OCI-LY7 (cell line): ENCODE measurements around the gene PARD3B. TPM values are rescaled to one million over a fixed set of nuclear protein-coding genes. Genes with fewer than 3 reads are reported as not detected.

Experiments
- BruUV-seq: library from RNA; stranded (reverse); fragments of 400-500 nt; replicated peaks from 2 replicates; lab custom pipeline; 2021; lab: Mats Ljungman, UMichigan
- CTCF ChIA-PET: fragments of 300-600 bp; sonication (Branson Sonifier 250); formaldehyde crosslinking; loops from one replicate; lab custom pipeline; 2022; ENCODE audit warnings: antibody characterized with exemption; ENCODE audit not compliant: unreplicated experiment; lab: Charles Lee
- POLR2A ChIA-PET: fragments of 300-600 bp; sonication (Branson Sonifier 250); formaldehyde crosslinking; loops from one replicate; lab custom pipeline; 2022; ENCODE audit warnings: antibody characterized with exemption; lab: Charles Lee
- DNase-seq: peaks from one replicate; pipeline ENCODE4 v3.0.0-alpha.2; 2015; ENCODE audit warnings: low spot score
- H2AFZ ChIP-seq: fragments of 200-600 bp; sonication (generic), shearing (Covaris generic); 2 replicates; pipeline ENCODE4 v1.6.1; 2014; ENCODE audit warnings: mild to moderate bottlenecking, antibody characterized with exemption, low read length, moderate library complexity
- H3K27ac ChIP-seq: fragments of 200-600 bp; sonication (generic); 2 replicates; pipeline ENCODE4 v1.5.1; 2014; ENCODE audit warnings: mixed run types, low read depth, mild to moderate bottlenecking, moderate library complexity, low read length, inconsistent platforms; ENCODE audit not compliant: poor library complexity, severe bottlenecking
- H3K36me3 ChIP-seq: fragments of 200-600 bp; sonication (generic); 2 replicates; pipeline ENCODE4 v1.6.1; 2014; ENCODE audit warnings: mild to moderate bottlenecking, antibody characterized with exemption, low read length, moderate library complexity, mixed read lengths; ENCODE audit not compliant: insufficient read depth
- H3K4me1 ChIP-seq: fragments of 200-600 bp; sonication (generic); 2 replicates; pipeline ENCODE4 v1.5.1; 2014; ENCODE audit warnings: mild to moderate bottlenecking, low read length; ENCODE audit not compliant: insufficient read depth, poor library complexity, severe bottlenecking
- H3K4me2 ChIP-seq: fragments of 200-600 bp; sonication (generic); 2 replicates; pipeline ENCODE4 v1.6.1; 2014; ENCODE audit warnings: mild to moderate bottlenecking, low read length
- H3K4me3 ChIP-seq: fragments of 200-600 bp; sonication (generic); 2 replicates; pipeline ENCODE4 v1.5.1; 2014; ENCODE audit warnings: mild to moderate bottlenecking, low read depth, low read length; ENCODE audit not compliant: poor library complexity, severe bottlenecking
- H3K79me2 ChIP-seq: fragments of 200-600 bp; sonication (generic); 2 replicates; pipeline ENCODE4 v1.6.1; 2016; ENCODE audit warnings: low read depth, mild to moderate bottlenecking, low read length, moderate library complexity, mixed read lengths; ENCODE audit not compliant: insufficient read depth
- H3K9me2 ChIP-seq: fragments of 200-600 bp; sonication (generic); 2 replicates; pipeline ENCODE4 v1.6.1; 2016; ENCODE audit warnings: mild to moderate bottlenecking, low read length, mixed read lengths; ENCODE audit not compliant: insufficient read depth
- H3K9me3 ChIP-seq: fragments of 200-600 bp; sonication (generic); 2 replicates; pipeline ENCODE4 v1.6.1; 2014; ENCODE audit warnings: mild to moderate bottlenecking, mixed run types, low read length, mixed read lengths
- H4K20me1 ChIP-seq: fragments of 200-600 bp; sonication (generic); 2 replicates; pipeline ENCODE4 v1.6.1; 2014; ENCODE audit warnings: mild to moderate bottlenecking, antibody characterized with exemption, low read length, moderate library complexity, mixed read lengths; ENCODE audit not compliant: insufficient read depth
- EZH2phosphoT487 ChIP-seq: fragments of 200-600 bp; sonication (generic); IDR thresholded peaks from 2 replicates; pipeline ENCODE4 v1.6.1; 2018; ENCODE audit warnings: low read depth, borderline replicate concordance, mild to moderate bottlenecking, mixed run types, antibody characterized with exemption, low read length, moderate library complexity, mixed read lengths
- intact Hi-C: fragments of 100-400 bp; cut with micrococcal nuclease; formaldehyde crosslinking; loops from one replicate; pipeline ENCODE4 v1.10.0; 2022; ENCODE audit not compliant: unreplicated experiment
- total RNA-seq, 2 experiments: library from RNA; depleted of rRNA in 1 of 2; stranded (reverse); fragments of >200 nt in 1 of 2; shearing (Covaris generic) in 1 of 2; gene quantifications; 2 replicates each; pipeline ENCODE4 v1.2.3, GENCODE V29; 2014 to 2022
- TF ChIP-seq, protein P1 (sequence below): fragments of 200-600 bp; sonication (generic); conservative IDR thresholded peaks from 2 replicates; pipeline ENCODE4 v1.5.1; 2014; ENCODE audit warnings: mild to moderate bottlenecking, antibody characterized with exemption, low read length, moderate library complexity, mixed read lengths

Gene PARD3B
- total RNA-seq, 2 experiments from 2014 or later = not detected

- DNase-seq = no peak
- Histone ChIP-seq H3K4me3 (no peak overlapping the region), H3K4me1 (no peaks in the 10 kb centered on the region), H3K79me2 (no peaks in the 10 kb centered on the region), H3K36me3 (no peaks in the 10 kb centered on the region), H3K9me2 (no peaks in the 10 kb centered on the region), H2AFZ (no peak overlapping the region), H4K20me1 (no peaks in the 10 kb centered on the region), H3K4me2 (no peak overlapping the region), H3K9me3 (no peaks in the 10 kb centered on the region), H3K27ac (no peak overlapping the region)
- no TSS peak for BruUV-seq
- intact Hi-C loops = no loop called here
- ChIA-PET POLR2A (interaction anchor here (1.0 kb wide), 1 partner anchor 12 kb away, joined by 3 read pairs; no protein-coding TSS in a partner anchor), CTCF (no interaction called here)
- TF ChIP-seq, protein P1, sequence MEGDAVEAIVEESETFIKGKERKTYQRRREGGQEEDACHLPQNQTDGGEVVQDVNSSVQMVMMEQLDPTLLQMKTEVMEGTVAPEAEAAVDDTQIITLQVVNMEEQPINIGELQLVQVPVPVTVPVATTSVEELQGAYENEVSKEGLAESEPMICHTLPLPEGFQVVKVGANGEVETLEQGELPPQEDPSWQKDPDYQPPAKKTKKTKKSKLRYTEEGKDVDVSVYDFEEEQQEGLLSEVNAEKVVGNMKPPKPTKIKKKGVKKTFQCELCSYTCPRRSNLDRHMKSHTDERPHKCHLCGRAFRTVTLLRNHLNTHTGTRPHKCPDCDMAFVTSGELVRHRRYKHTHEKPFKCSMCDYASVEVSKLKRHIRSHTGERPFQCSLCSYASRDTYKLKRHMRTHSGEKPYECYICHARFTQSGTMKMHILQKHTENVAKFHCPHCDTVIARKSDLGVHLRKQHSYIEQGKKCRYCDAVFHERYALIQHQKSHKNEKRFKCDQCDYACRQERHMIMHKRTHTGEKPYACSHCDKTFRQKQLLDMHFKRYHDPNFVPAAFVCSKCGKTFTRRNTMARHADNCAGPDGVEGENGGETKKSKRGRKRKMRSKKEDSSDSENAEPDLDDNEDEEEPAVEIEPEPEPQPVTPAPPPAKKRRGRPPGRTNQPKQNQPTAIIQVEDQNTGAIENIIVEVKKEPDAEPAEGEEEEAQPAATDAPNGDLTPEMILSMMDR = no peak
- no peak for TF ChIP-seq EZH2phosphoT487
Measured at GRCh38 chr2:205628422-205628821, 1083.1 kb downstream of the PARD3B start.

- CTCF ChIA-PET = no interaction called here
- H4K20me1 ChIP-seq = no peaks in the 10 kb centered on the region
- no peaks in the 10 kb centered on the region for H3K9me2 ChIP-seq
- no peaks in the 10 kb centered on the region for H3K9me3 ChIP-seq
- H3K4me3 ChIP-seq = no peak overlapping the region
- H3K4me1 ChIP-seq = no peaks in the 10 kb centered on the region
- no peak overlapping the region for H3K4me2 ChIP-seq
- H3K36me3 ChIP-seq = no peaks in the 10 kb centered on the region
- no peaks in the 10 kb centered on the region for H3K79me2 ChIP-seq
- no peak for DNase-seq
- TF ChIP-seq EZH2phosphoT487 = no peak
- TF ChIP-seq, protein P1 = no peak
- BruUV-seq = no TSS peak
- POLR2A ChIA-PET = interaction anchor here (0.8 kb wide), 1 partner anchor 349 kb away, joined by 3 read pairs; no protein-coding TSS in a partner anchor
- H3K27ac ChIP-seq = no peak overlapping the region
- intact Hi-C loops = no loop called here
- H2AFZ ChIP-seq = no peak overlapping the region
Measured at GRCh38 chr2:205629091-205629776, 1084.0 kb downstream of the PARD3B start.

DNA sequence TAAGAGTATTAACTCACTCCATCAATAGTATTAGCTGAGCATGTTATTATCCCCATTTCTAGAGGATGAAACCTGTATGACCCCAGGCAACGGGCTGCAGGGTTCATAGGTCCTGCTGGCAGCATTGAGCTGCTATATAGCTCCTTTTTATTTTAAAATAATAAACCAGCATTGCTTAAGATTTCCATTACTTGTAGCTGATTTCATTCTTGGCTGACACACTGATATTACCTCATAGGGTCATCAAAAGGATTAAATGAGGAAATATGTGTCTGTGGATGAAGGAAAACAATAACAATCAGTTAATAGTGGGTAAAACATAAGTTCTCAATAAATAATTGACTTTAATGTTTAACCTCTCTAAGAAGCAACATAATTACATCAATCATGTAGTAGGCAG is 1088.7 kb downstream of the PARD3B start:
- Histone ChIP-seq H3K4me1 (no peaks in the 10 kb centered on the region), H2AFZ (no peak overlapping the region), H4K20me1 (no peaks in the 10 kb centered on the region), H3K27ac (no peak overlapping the region), H3K4me2 (no peak overlapping the region), H3K79me2 (no peaks in the 10 kb centered on the region), H3K9me3 (no peaks in the 10 kb centered on the region), H3K9me2 (no peaks in the 10 kb centered on the region), H3K36me3 (no peaks in the 10 kb centered on the region), H3K4me3 (no peak overlapping the region)
- CTCF ChIA-PET = no interaction called here
- POLR2A ChIA-PET = no interaction called here
- no TSS peak for BruUV-seq
- no peak for DNase-seq
- intact Hi-C loops = no loop called here
- no peak for TF ChIP-seq EZH2phosphoT487
- TF ChIP-seq, protein P1 = no peak
